H1 (cell line): ENCODE measurements around the gene ARHGEF16. TPM values are rescaled to one million over a fixed set of nuclear protein-coding genes. Genes with fewer than 3 reads are reported as not detected.

Source experiments
- CHD1 ChIP-seq: IDR thresholded peaks from 2 replicates; pipeline ENCODE4 v1.6.1; 2012; ENCODE audit warnings: low read depth, low read length, improper control_type of control experiment
- CHD7 ChIP-seq: fragments of 300-600 bp; sonication (generic); IDR thresholded peaks from 2 replicates; pipeline ENCODE4 v1.7.1; 2012; ENCODE audit warnings: low read length, moderate library complexity, mild to moderate bottlenecking, inconsistent platforms; ENCODE audit not compliant: insufficient replicate concordance
- CREB1 ChIP-seq: IDR thresholded peaks from 2 replicates; pipeline ENCODE4 v1.6.1; 2012; ENCODE audit warnings: inconsistent platforms
- E2F6 ChIP-seq: IDR thresholded peaks from 2 replicates; pipeline ENCODE4 v1.6.1; 2012; ENCODE audit warnings: inconsistent platforms
- FOSL1 ChIP-seq: IDR thresholded peaks from 2 replicates; pipeline ENCODE4 v1.6.1; 2011; ENCODE audit warnings: mild to moderate bottlenecking, low read depth, low read length, moderate library complexity; ENCODE audit not compliant: insufficient read depth
- KDM5A ChIP-seq: fragments of 200-600 bp; IDR thresholded peaks from 2 replicates; pipeline ENCODE4 v1.7.1; 2012; ENCODE audit warnings: mild to moderate bottlenecking, low read length, inconsistent platforms, mixed read lengths
- NRF1 ChIP-seq: IDR thresholded peaks from 2 replicates; pipeline ENCODE4 v1.6.1; 2011; ENCODE audit warnings: mild to moderate bottlenecking, low read depth, low read length, improper control_type of control experiment
- RAD21 ChIP-seq, 2 experiments: IDR thresholded peaks in 1 of 2; conservative IDR thresholded peaks in 1 of 2; 2 replicates each; pipeline ENCODE4 v1.6.1; 2011; ENCODE audit warnings: low read depth in 2 of 2, low read length in 2 of 2, improper control_type of control experiment in 1 of 2, inconsistent platforms in 1 of 2, mild to moderate bottlenecking in 1 of 2, moderate library complexity in 1 of 2
- TBP ChIP-seq: IDR thresholded peaks from 2 replicates; pipeline ENCODE4 v1.6.1; 2011; ENCODE audit warnings: low read depth, low read length, improper control_type of control experiment
- ZNF274 ChIP-seq: IDR thresholded peaks from 2 replicates; pipeline ENCODE4 v1.7.0; 2012; ENCODE audit warnings: low read length, borderline replicate concordance; ENCODE audit errors: extremely low read depth
- polyA plus RNA-seq, 7 experiments: library from polyadenylated mRNA; depleted of rRNA in 3 of 7; stranded (reverse) in 5 of 7; unstranded in 2 of 7; fragments of >200 nt in 5 of 7; fragments of 200-250 nt in 2 of 7; gene quantifications; 1 replicate in 5 of 7; 2 replicates in 1 of 7; 4 replicates in 1 of 7; pipeline versions ENCODE4 v1.2.1 to v1.2.3, GENCODE V29; 2011 to 2013; ENCODE audit warnings: missing spikeins in 2 of 7, mixed read lengths in 2 of 7
- total RNA-seq: library from RNA; stranded (reverse); fragmentation: NEBNext Ultra II Directional; extraction: Animal tissue kit (Norgen Biotek cat#: 25700); gene quantifications from 2 replicates; pipeline ENCODE4 v1.2.1, GENCODE V29; 2021

The ARHGEF16 gene
- total and polyA plus RNA-seq, 2 of the 8 experiments (the other 6 are each of a cell fraction or from before 2014, with no cell fraction given) = 18.3 to 20.7 TPM

- TF ChIP-seq CHD7 (no peak), RAD21 (IDR thresholded peaks at IDR 0.05 in 1 of 2, conservative IDR thresholded peaks at IDR 0.05 in 1 of 2; ENCODE audit: low read depth in 2 of 2, low read length in 2 of 2) (no peak), KDM5A (no peak), FOSL1 (no peak), NRF1 (no peak), TBP (no peak), CREB1 (no peak), E2F6 (no peak), CHD1 (no peak), ZNF274 (no peak)
Observed at GRCh38 chr1:3506943-3507342, 52.5 kb downstream of the ARHGEF16 start (continued).
